ENCODE results near the gene THG1L.

DNA sequence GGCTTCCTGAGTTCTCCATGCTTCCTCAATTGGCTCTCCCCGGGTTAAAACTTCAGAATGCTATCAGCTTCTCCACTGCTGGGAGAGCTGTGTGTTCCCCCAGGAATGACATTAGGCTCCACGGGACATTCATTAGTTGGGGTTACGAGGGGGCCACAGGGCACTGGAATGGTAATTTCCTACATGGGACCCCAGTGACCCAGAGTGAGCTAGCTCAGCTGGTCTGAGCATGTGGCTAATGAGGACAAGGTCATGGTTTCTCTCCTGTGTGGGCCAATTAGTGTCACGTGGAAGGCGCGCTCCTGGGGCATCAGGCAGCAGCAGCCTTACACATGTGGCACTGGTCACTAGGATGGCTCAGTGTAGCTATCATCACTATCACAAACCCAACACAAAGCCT is 33.3 kb downstream of the THG1L start:
- TF ChIP-seq ATRX (CRISPR knock-in tag; IDR thresholded peaks at IDR 0.05; ENCODE audit: borderline replicate concordance) (no peak), FOXC1 (CRISPR knock-in tag; IDR thresholded peaks at IDR 0.05; ENCODE audit: borderline replicate concordance) (no peak), ZNF234 (CRISPR knock-in tag; conservative IDR thresholded peaks at IDR 0.05) (no peak)

Data from HepG2 (cell line).